H9 (cell line): ENCODE results near the gene NR1I2. TPM values are rescaled to one million over a fixed set of nuclear protein-coding genes. Genes with fewer than 3 reads are reported as not detected.

Experiments used
- DNase-seq: peaks from one replicate; pipeline ENCODE4 v3.0.0-alpha.2; 2017
- H2AFZ ChIP-seq: one replicate; pipeline ENCODE4 v1.6.1; 2013; ENCODE audit warnings: mild to moderate bottlenecking, low read length, control low read depth, moderate library complexity
- H2AK5ac ChIP-seq: 2 replicates; pipeline ENCODE4 v1.6.1; 2013; ENCODE audit warnings: low read length, control low read depth, mixed read lengths; ENCODE audit not compliant: insufficient read length
- H2BK120ac ChIP-seq: one replicate; pipeline ENCODE4 v1.6.1; 2013; ENCODE audit warnings: low read depth, mild to moderate bottlenecking, low read length, control low read depth, inconsistent platforms; ENCODE audit not compliant: poor library complexity, severe bottlenecking
- H2BK12ac ChIP-seq: 2 replicates; pipeline ENCODE4 v1.6.1; 2013; ENCODE audit warnings: low read length, control low read depth, mixed read lengths, low read depth; ENCODE audit not compliant: insufficient read length
- H2BK15ac ChIP-seq: 2 replicates; pipeline ENCODE4 v1.6.1; 2013; ENCODE audit warnings: low read depth, low read length, control low read depth
- H2BK20ac ChIP-seq: one replicate; pipeline ENCODE4 v1.6.1; 2013; ENCODE audit warnings: low read depth, mild to moderate bottlenecking, low read length, control low read depth, inconsistent platforms; ENCODE audit not compliant: poor library complexity, severe bottlenecking
- H2BK5ac ChIP-seq: 2 replicates; pipeline ENCODE4 v1.6.1; 2013; ENCODE audit warnings: low read length, control low read depth, mixed read lengths; ENCODE audit not compliant: insufficient read length
- H3K14ac ChIP-seq: 2 replicates; pipeline ENCODE4 v1.6.1; 2013; ENCODE audit warnings: low read length, control low read depth; ENCODE audit not compliant: insufficient read depth
- H3K18ac ChIP-seq: 2 replicates; pipeline ENCODE4 v1.6.1; 2013; ENCODE audit warnings: low read depth, mild to moderate bottlenecking, mixed read lengths, low read length, control low read depth; ENCODE audit not compliant: insufficient read length
- H3K23ac ChIP-seq: 2 replicates; pipeline ENCODE4 v1.6.1; 2013; ENCODE audit warnings: low read length, control low read depth, mixed read lengths, low read depth; ENCODE audit not compliant: insufficient read length
- H3K23me2 ChIP-seq: 2 replicates; pipeline ENCODE4 v1.6.1; 2013; ENCODE audit warnings: low read depth, mild to moderate bottlenecking, mixed read lengths, low read length, control low read depth; ENCODE audit not compliant: insufficient read length, poor library complexity, severe bottlenecking
- H3K27ac ChIP-seq: 2 replicates; pipeline ENCODE4 v1.5.1; 2013; ENCODE audit warnings: low read length, control low read depth, mixed read lengths, low read depth; ENCODE audit not compliant: insufficient read length
- H3K27me3 ChIP-seq: 2 replicates; pipeline ENCODE4 v1.6.1; 2013; ENCODE audit warnings: low read length, control low read depth, inconsistent platforms; ENCODE audit not compliant: insufficient read depth
- H3K4ac ChIP-seq: 2 replicates; pipeline ENCODE4 v1.6.1; 2013; ENCODE audit warnings: low read depth, mild to moderate bottlenecking, control low read depth, inconsistent platforms, low read length, moderate library complexity
- H3K4me1 ChIP-seq: 2 replicates; pipeline ENCODE4 v1.6.1; 2013; ENCODE audit warnings: low read length, control low read depth, inconsistent platforms; ENCODE audit not compliant: insufficient read depth
- H3K4me2 ChIP-seq: 2 replicates; pipeline ENCODE4 v1.6.1; 2013; ENCODE audit warnings: low read length, control low read depth, mixed read lengths; ENCODE audit not compliant: insufficient read length, insufficient read depth
- H3K56ac ChIP-seq: 2 replicates; pipeline ENCODE4 v1.6.1; 2013; ENCODE audit warnings: low read depth, mild to moderate bottlenecking, mixed read lengths, low read length, control low read depth; ENCODE audit not compliant: insufficient read length
- H3K79me1 ChIP-seq: 2 replicates; pipeline ENCODE4 v1.6.1; 2013; ENCODE audit warnings: low read depth, mild to moderate bottlenecking, moderate library complexity, low read length, control low read depth, inconsistent platforms; ENCODE audit not compliant: insufficient read depth, poor library complexity, severe bottlenecking
- H3K79me2 ChIP-seq: 2 replicates; pipeline ENCODE4 v1.6.1; 2013; ENCODE audit warnings: low read length, control low read depth, inconsistent platforms; ENCODE audit not compliant: insufficient read depth
- H3K9ac ChIP-seq: 2 replicates; pipeline ENCODE4 v1.6.1; 2013; ENCODE audit warnings: low read length, control low read depth, mixed read lengths; ENCODE audit not compliant: insufficient read length; ENCODE audit errors: extremely low read depth
- H3K9me3 ChIP-seq: one replicate; pipeline ENCODE4 v1.6.1; 2013; ENCODE audit warnings: low read depth, low read length, inconsistent platforms; ENCODE audit not compliant: control insufficient read depth
- H3T11ph ChIP-seq: one replicate; pipeline ENCODE4 v1.6.1; 2013; ENCODE audit warnings: mild to moderate bottlenecking, low read length, control low read depth, inconsistent platforms
- H4K20me1 ChIP-seq: one replicate; pipeline ENCODE4 v1.6.1; 2013; ENCODE audit not compliant: control insufficient read depth, insufficient read length, insufficient read depth
- H4K5ac ChIP-seq: 2 replicates; pipeline ENCODE4 v1.6.1; 2013; ENCODE audit warnings: low read depth, mild to moderate bottlenecking, mixed read lengths, low read length, control low read depth; ENCODE audit not compliant: insufficient read length
- H4K8ac ChIP-seq: replicated peaks from 2 replicates; pipeline ENCODE4 v1.6.1; 2013; ENCODE audit warnings: low read length, control low read depth, mixed read lengths, low read depth; ENCODE audit not compliant: insufficient read length
- H4K91ac ChIP-seq: 2 replicates; pipeline ENCODE4 v1.6.1; 2013; ENCODE audit warnings: low read depth, mild to moderate bottlenecking, moderate library complexity, mixed read lengths, low read length, control low read depth; ENCODE audit not compliant: insufficient read length
- H3K27ac Mint-ChIP-seq, 3 experiments: 2 replicates in 2 of 3; 3 replicates in 1 of 3; pipeline ENCODE4 v1.8.0; 2020 to 2021; ENCODE audit warnings: mixed read lengths in 3 of 3, mild to moderate bottlenecking in 1 of 3, moderate library complexity in 1 of 3
- H3K27me3 Mint-ChIP-seq: 2 replicates; pipeline ENCODE4 v1.8.0; 2021; ENCODE audit warnings: low read depth, mild to moderate bottlenecking, moderate library complexity, mixed read lengths
- H3K36me3 Mint-ChIP-seq, 3 experiments: 2 replicates in 2 of 3; 3 replicates in 1 of 3; pipeline ENCODE4 v1.8.0; 2020 to 2021; ENCODE audit warnings: low read depth in 3 of 3, mixed read lengths in 3 of 3; ENCODE audit not compliant: insufficient read depth in 1 of 3
- H3K4me1 Mint-ChIP-seq, 2 experiments: 2 replicates each; pipeline ENCODE4 v1.8.0; 2020; ENCODE audit warnings: mixed read lengths in 2 of 2
- H3K4me3 Mint-ChIP-seq, 2 experiments: 2 replicates in 1 of 2; 3 replicates in 1 of 2; pipeline ENCODE4 v1.8.0; 2020 to 2021; ENCODE audit warnings: mild to moderate bottlenecking in 2 of 2, mixed read lengths in 2 of 2, moderate library complexity in 1 of 2
- H3K9me3 Mint-ChIP-seq, 2 experiments: 2 replicates in 1 of 2; 3 replicates in 1 of 2; pipeline ENCODE4 v1.8.0; 2020; ENCODE audit warnings: mild to moderate bottlenecking in 2 of 2, mixed read lengths in 2 of 2, moderate library complexity in 1 of 2
- WGBS: extraction: QIAGEN DNeasy Blood & Tissue Kit; methylation state at CpG from one replicate; pipeline ENCODE4 v1.1.7; 2013; ENCODE audit warnings: missing lambda C conversion rate, low lambda C conversion rate, mixed read lengths; ENCODE audit not compliant: insufficient read length; ENCODE audit errors: extremely low coverage; 5-methylcytosine and 5-hydroxymethylcytosine counted together
- total RNA-seq: library from RNA; stranded (reverse); gene quantifications from 2 replicates; pipeline ENCODE4 v1.2.1, GENCODE V29; 2021
- TF ChIP-seq, protein P1 (sequence below): fragments of 200-600 bp; sonication (generic); conservative IDR thresholded peaks from 3 replicates; pipeline ENCODE4 v1.8.0; 2021; ENCODE audit warnings: antibody characterized with exemption, mild to moderate bottlenecking

Gene NR1I2
- total RNA-seq, 1 experiment from 2014 or later, result not detected

GRCh38 chr3:119745942-119746341 is 36.0 kb upstream of the NR1I2 start:
- no peaks in the 10 kb centered on the region for H3K79me1 ChIP-seq
- no peak overlapping the region for H4K8ac ChIP-seq
- H2BK5ac ChIP-seq, result no peak overlapping the region
- H3K27me3 Mint-ChIP-seq, result no peaks in the 10 kb centered on the region; the same call in 1 of the 2 replicates
- TF ChIP-seq, protein P1, sequence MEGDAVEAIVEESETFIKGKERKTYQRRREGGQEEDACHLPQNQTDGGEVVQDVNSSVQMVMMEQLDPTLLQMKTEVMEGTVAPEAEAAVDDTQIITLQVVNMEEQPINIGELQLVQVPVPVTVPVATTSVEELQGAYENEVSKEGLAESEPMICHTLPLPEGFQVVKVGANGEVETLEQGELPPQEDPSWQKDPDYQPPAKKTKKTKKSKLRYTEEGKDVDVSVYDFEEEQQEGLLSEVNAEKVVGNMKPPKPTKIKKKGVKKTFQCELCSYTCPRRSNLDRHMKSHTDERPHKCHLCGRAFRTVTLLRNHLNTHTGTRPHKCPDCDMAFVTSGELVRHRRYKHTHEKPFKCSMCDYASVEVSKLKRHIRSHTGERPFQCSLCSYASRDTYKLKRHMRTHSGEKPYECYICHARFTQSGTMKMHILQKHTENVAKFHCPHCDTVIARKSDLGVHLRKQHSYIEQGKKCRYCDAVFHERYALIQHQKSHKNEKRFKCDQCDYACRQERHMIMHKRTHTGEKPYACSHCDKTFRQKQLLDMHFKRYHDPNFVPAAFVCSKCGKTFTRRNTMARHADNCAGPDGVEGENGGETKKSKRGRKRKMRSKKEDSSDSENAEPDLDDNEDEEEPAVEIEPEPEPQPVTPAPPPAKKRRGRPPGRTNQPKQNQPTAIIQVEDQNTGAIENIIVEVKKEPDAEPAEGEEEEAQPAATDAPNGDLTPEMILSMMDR, result no peak
- H3K23ac ChIP-seq, result no peak overlapping the region
- no peak overlapping the region for H3K14ac ChIP-seq
- no peak overlapping the region for H3K18ac ChIP-seq
- no peak overlapping the region for H3K4me3 Mint-ChIP-seq
- 0 out of 4 replicates have a peak, but pooled peaks cover 0 to 2% of the 10 kb centered on the region in 2 experiments for H3K4me1 Mint-ChIP-seq
- no CpG with 5 or more reads among the region's 1 CpG for WGBS
- no peaks in the 10 kb centered on the region for H3K4me1 ChIP-seq
- no peak overlapping the region for H2BK15ac ChIP-seq
- H3K4me2 ChIP-seq, result no peak overlapping the region
- H4K91ac ChIP-seq, result no peak overlapping the region
- H4K5ac ChIP-seq, result no peak overlapping the region
- H2BK20ac ChIP-seq, result no peak overlapping the region
- no peak for DNase-seq
- no peak overlapping the region for H3K9ac ChIP-seq
- H2AK5ac ChIP-seq, result no peak overlapping the region
- H4K20me1 ChIP-seq, result no peaks in the 10 kb centered on the region
- no peaks in the 10 kb centered on the region for H3K36me3 Mint-ChIP-seq
- no peaks in the 10 kb centered on the region for H3K9me3 Mint-ChIP-seq
- no peaks in the 10 kb centered on the region for H3K23me2 ChIP-seq
- no peak overlapping the region for H2BK12ac ChIP-seq
- H3K79me2 ChIP-seq, result no peaks in the 10 kb centered on the region
- no peak overlapping the region for H3K4ac ChIP-seq
- no peak overlapping the region for H3T11ph ChIP-seq
- no peaks in the 10 kb centered on the region for H3K9me3 ChIP-seq
- no peak overlapping the region for H2BK120ac ChIP-seq
- no peak overlapping the region for H3K27ac ChIP-seq
- H3K56ac ChIP-seq, result no peak overlapping the region
- no peak overlapping the region for H3K27ac Mint-ChIP-seq
- no peak overlapping the region for H2AFZ ChIP-seq
- H3K27me3 ChIP-seq, result no peaks in the 10 kb centered on the region
